ENCODE results near the gene TGFA.

DNA sequence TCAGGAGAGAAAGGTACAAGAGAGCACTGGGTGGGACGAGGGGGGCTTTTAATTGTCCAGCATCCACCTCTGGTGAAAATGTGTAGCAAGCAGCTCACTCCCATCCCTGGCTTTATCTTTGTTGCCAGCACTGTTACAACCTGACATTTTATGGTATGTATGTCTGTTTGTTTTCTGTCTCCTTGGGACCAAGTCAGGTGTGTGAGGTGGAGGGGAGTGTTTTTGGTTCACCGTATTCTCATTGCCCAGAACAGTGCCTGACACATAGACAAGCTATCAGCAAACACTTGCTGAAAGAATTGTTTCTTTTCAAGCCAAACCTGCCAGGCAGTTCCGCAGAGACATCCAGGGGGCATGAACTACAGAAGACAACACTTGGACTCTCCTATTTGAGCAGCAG lies 24.7 kb downstream of the TGFA start:
- TF ChIP-seq EZH2phosphoT487 (IDR thresholded peaks at IDR 0.05): no peak
- TF ChIP-seq, protein P1, sequence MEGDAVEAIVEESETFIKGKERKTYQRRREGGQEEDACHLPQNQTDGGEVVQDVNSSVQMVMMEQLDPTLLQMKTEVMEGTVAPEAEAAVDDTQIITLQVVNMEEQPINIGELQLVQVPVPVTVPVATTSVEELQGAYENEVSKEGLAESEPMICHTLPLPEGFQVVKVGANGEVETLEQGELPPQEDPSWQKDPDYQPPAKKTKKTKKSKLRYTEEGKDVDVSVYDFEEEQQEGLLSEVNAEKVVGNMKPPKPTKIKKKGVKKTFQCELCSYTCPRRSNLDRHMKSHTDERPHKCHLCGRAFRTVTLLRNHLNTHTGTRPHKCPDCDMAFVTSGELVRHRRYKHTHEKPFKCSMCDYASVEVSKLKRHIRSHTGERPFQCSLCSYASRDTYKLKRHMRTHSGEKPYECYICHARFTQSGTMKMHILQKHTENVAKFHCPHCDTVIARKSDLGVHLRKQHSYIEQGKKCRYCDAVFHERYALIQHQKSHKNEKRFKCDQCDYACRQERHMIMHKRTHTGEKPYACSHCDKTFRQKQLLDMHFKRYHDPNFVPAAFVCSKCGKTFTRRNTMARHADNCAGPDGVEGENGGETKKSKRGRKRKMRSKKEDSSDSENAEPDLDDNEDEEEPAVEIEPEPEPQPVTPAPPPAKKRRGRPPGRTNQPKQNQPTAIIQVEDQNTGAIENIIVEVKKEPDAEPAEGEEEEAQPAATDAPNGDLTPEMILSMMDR (IDR thresholded peaks at IDR 0.05): no peak
- TF ChIP-seq EZH2 (IDR thresholded peaks at IDR 0.05): no peak
